A673 (cell line): ENCODE data around the gene SLC6A12. TPM values are rescaled to one million over a fixed set of nuclear protein-coding genes. Genes with fewer than 3 reads are reported as not detected.

Experiments
- BruUV-seq: library from RNA; stranded (reverse); fragments of 400-500 nt; replicated peaks from 2 replicates; lab custom pipeline; 2021; lab: Mats Ljungman, UMichigan
- CTCF ChIA-PET: fragments of 300-600 bp; sonication (Branson Sonifier 250); formaldehyde crosslinking; loops from one replicate; lab custom pipeline; 2022; ENCODE audit warnings: antibody characterized with exemption; lab: Charles Lee
- POLR2A ChIA-PET: fragments of 300-600 bp; sonication (Branson Sonifier 250); formaldehyde crosslinking; loops from one replicate; lab custom pipeline; 2022; ENCODE audit warnings: antibody characterized with exemption; ENCODE audit not compliant: low non-redundant PET; lab: Charles Lee
- DNase-seq: peaks from one replicate; pipeline ENCODE4 v3.0.0-alpha.2; 2015; ENCODE audit warnings: low spot score
- H3K27ac ChIP-seq: fragments of 200-600 bp; sonication (generic); 2 replicates; pipeline ENCODE4 v1.5.1; 2016; ENCODE audit warnings: mixed run types, low read depth, mild to moderate bottlenecking, mixed read lengths, antibody characterized with exemption, low read length; ENCODE audit not compliant: poor library complexity, severe bottlenecking
- H3K27me3 ChIP-seq: fragments of 200-600 bp; sonication (generic); replicated peaks from 2 replicates; pipeline ENCODE4 v1.6.1; 2017; ENCODE audit warnings: mixed run types, low read depth, mild to moderate bottlenecking, mixed read lengths, antibody characterized with exemption, low read length; ENCODE audit not compliant: insufficient read depth, poor library complexity
- H3K36me3 ChIP-seq: fragments of 200-600 bp; sonication (generic); 2 replicates; pipeline ENCODE4 v1.6.1; 2016; ENCODE audit warnings: mixed run types, mild to moderate bottlenecking, mixed read lengths, antibody characterized with exemption, low read length; ENCODE audit not compliant: insufficient read depth, poor library complexity, severe bottlenecking
- H3K4me1 ChIP-seq: fragments of 200-600 bp; sonication (generic); 2 replicates; pipeline ENCODE4 v1.6.1; 2017; ENCODE audit warnings: mixed run types, mild to moderate bottlenecking, mixed read lengths, antibody characterized with exemption, low read length; ENCODE audit not compliant: insufficient read depth, poor library complexity, severe bottlenecking
- H3K4me3 ChIP-seq: fragments of 200-600 bp; sonication (generic); 2 replicates; pipeline ENCODE4 v1.5.1; 2016; ENCODE audit warnings: low read depth, mixed run types, mild to moderate bottlenecking, mixed read lengths, low read length; ENCODE audit not compliant: poor library complexity, severe bottlenecking
- H3K9me3 ChIP-seq: fragments of 200-600 bp; sonication (generic); 2 replicates; pipeline ENCODE4 v1.6.1; 2016; ENCODE audit warnings: mixed run types, low read depth, mild to moderate bottlenecking, mixed read lengths, antibody characterized with exemption, low read length; ENCODE audit not compliant: poor library complexity, severe bottlenecking
- EZH2 ChIP-seq: fragments of 200-600 bp; sonication (generic); IDR thresholded peaks from 2 replicates; pipeline ENCODE4 v1.6.1; 2017; ENCODE audit warnings: borderline replicate concordance, low read depth, mild to moderate bottlenecking, mixed read lengths, antibody characterized with exemption, low read length; ENCODE audit not compliant: poor library complexity, severe bottlenecking
- intact Hi-C: fragments of 100-400 bp; cut with micrococcal nuclease; formaldehyde crosslinking; loops from one replicate; pipeline ENCODE4 v1.10.0; 2022; ENCODE audit not compliant: unreplicated experiment
- total RNA-seq: library from RNA; stranded (reverse); gene quantifications from 2 replicates; pipeline ENCODE4 v1.2.3, GENCODE V29; 2021
- TF ChIP-seq, protein P1 (sequence below): fragments of 300-800, 200-600 bp; sonication (generic); conservative IDR thresholded peaks from 2 replicates; pipeline ENCODE4 v1.5.1; 2017; ENCODE audit warnings: low read depth, mild to moderate bottlenecking, antibody characterized with exemption, low read length, moderate library complexity, mixed read lengths

SLC6A12 gene
- total RNA-seq, 1 experiment from 2014 or later: not detected

DNA sequence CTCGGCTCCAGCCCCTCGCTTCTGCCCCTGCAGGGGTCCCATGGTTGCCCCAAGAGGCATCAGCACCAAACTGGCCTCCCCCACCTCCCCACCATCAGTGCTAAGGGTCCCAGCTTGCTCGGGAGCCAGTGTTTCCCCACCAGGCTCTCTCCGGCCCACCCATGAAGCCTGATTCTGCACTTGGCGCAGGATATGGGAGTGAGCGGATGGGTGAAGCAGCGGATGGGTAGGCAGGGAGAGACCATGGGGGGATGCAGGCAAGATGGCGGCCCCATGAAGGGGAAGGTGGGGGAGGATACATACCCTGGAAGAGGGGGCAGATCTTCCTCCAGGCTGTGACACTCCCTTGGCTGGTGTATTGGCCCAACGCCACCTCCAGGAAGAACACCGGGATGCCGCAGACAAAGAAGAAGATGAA lies 9.7 kb downstream of the SLC6A12 start:
- no peaks in the 10 kb centered on the region for H3K36me3 ChIP-seq
- no peaks in the 10 kb centered on the region for H3K9me3 ChIP-seq
- no TSS peak for BruUV-seq
- TF ChIP-seq EZH2: no peak
- TF ChIP-seq, protein P1, sequence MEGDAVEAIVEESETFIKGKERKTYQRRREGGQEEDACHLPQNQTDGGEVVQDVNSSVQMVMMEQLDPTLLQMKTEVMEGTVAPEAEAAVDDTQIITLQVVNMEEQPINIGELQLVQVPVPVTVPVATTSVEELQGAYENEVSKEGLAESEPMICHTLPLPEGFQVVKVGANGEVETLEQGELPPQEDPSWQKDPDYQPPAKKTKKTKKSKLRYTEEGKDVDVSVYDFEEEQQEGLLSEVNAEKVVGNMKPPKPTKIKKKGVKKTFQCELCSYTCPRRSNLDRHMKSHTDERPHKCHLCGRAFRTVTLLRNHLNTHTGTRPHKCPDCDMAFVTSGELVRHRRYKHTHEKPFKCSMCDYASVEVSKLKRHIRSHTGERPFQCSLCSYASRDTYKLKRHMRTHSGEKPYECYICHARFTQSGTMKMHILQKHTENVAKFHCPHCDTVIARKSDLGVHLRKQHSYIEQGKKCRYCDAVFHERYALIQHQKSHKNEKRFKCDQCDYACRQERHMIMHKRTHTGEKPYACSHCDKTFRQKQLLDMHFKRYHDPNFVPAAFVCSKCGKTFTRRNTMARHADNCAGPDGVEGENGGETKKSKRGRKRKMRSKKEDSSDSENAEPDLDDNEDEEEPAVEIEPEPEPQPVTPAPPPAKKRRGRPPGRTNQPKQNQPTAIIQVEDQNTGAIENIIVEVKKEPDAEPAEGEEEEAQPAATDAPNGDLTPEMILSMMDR: no peak
- CTCF ChIA-PET: no interaction called here
- DNase-seq: no peak
- H3K27ac ChIP-seq: no peak overlapping the region
- intact Hi-C loops: no loop called here
- H3K27me3 ChIP-seq: peaks cover 45% of the 10 kb centered on the region
- peak overlapping the region; percentile 49 for H3K4me3 ChIP-seq
- POLR2A ChIA-PET: no interaction called here
- no peaks in the 10 kb centered on the region for H3K4me1 ChIP-seq

DNA sequence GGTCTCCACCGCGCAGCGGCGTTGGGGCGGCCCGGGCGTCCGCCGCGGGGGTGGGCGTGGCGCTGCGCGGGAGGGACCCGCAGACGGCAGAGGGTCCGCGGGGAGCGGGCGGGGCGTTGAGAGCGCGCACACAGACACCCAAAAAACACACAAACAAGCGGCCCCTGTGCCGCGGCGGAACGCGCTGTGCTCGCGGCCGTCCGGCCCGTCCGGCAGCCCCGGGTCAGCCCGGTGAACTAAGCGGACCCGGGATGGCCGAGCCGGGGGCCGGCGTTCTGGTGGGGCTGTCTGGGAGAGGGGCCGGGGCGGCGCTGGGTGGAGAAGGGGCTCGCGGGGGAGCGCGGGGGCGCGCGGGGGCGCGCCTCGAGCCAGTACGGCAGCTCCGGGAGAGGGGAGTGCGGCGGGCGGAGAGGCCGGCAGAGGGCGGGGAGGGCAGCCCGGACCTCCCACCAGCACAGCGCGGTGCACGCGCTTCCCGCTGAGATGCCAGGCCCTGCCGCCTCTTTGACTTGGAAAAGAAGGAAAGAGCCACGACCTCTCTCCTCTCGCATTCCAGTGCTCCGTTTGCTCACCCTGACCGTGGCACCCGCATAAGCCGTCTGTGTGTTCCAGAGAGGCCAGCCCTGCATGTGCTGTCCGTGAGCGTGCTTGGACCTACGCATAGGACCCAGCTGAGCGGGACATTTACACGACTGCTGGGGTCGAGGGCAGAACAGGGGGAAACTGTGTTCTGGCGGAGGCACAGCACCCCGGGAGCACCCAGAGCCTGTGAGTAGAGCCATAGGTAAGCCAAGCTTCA lies 10.3 kb downstream of the SLC6A12 start:
- no TSS peak for BruUV-seq
- no peaks in the 10 kb centered on the region for H3K4me1 ChIP-seq
- no peaks in the 10 kb centered on the region for H3K9me3 ChIP-seq
- DNase-seq: no peak
- POLR2A ChIA-PET: no interaction called here
- H3K27me3 ChIP-seq: peaks cover 45% of the 10 kb centered on the region
- H3K4me3 ChIP-seq: peak overlapping the region; percentile 49
- CTCF ChIA-PET: no interaction called here
- H3K27ac ChIP-seq: no peak overlapping the region
- intact Hi-C loops: no loop called here
- H3K36me3 ChIP-seq: no peaks in the 10 kb centered on the region
- TF ChIP-seq, protein P1: no peak
- peak; percentile 81 for TF ChIP-seq EZH2

DNA sequence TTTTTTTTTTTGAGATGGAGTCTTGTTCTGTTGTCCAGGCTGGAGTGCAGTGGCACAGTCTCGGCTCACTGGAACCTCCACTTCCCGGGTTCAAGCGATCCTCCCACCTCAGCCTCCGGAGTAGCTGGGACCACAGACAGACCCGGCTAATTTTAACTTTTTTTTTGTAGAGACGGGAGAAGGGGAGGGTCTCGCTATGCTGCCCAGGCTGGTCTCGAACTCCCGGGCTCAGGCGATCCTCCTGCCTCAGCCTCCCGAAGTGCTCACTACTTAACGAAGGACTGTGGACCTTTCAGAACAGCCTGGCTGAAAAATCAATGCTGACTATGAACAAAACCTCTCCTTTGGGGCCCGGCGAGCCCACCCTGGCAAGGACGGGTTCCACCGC lies 10.9 kb downstream of the SLC6A12 start:
- ChIA-PET POLR2A (no interaction called here), CTCF (no interaction called here)
- intact Hi-C loops: no loop called here
- Histone ChIP-seq H3K27me3 (peaks cover 45% of the 10 kb centered on the region), H3K4me1 (no peaks in the 10 kb centered on the region), H3K4me3 (peak overlapping the region; percentile 49), H3K36me3 (no peaks in the 10 kb centered on the region), H3K9me3 (no peaks in the 10 kb centered on the region), H3K27ac (no peak overlapping the region)
- no TSS peak for BruUV-seq
- TF ChIP-seq EZH2: no peak
- TF ChIP-seq, protein P1: no peak
- no peak for DNase-seq
